ENCODE measurements around the gene ADAMTS4.
A peak's percentile ranks its signal among the peaks of the same experiment; 100 is the strongest.

Gene ADAMTS4

GRCh38 chr1:161180639-161181038 is 18.2 kb downstream of the ADAMTS4 start:
- H3K36me3 Mint-ChIP-seq (ENCODE audit: low read depth) = peaks cover 4% of the 10 kb centered on the region
- TF ChIP-seq CTCF (IDR thresholded peaks at IDR 0.05; ENCODE audit: unreplicated experiment in 3 of 3) = peak in 1 of 3 experiments; percentile 14
- no peaks in the 10 kb centered on the region for H3K9me3 Mint-ChIP-seq
- peaks cover 30% of the 10 kb centered on the region for H3K4me1 Mint-ChIP-seq
- no peak overlapping the region for H3K27ac Mint-ChIP-seq
- H3K4me3 Mint-ChIP-seq = no peak overlapping the region
- H3K27me3 Mint-ChIP-seq (ENCODE audit: low read depth) = no peaks in the 10 kb centered on the region

DNA sequence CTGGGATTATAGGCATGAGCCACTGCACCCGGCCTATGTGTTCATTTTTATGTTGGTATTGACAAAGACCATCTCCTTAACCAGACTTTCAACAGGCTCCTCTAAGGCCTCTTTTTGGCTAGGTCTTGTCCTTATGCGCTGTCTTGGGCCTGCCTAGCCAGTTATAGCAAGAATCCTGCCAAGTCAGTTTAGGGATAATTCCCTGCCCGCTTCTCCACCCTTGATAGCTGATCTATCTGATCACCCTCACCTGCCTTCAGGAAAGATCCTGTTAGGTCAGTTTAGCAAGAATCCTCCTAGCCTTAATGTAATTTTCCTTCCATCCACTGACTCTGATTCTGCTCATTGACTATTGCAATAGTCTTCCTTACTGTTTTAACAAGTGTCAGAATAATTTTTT is 19.2 kb downstream of the ADAMTS4 start:
- Mint-ChIP-seq H3K9me3 (no peaks in the 10 kb centered on the region), H3K4me1 (peaks cover 30% of the 10 kb centered on the region), H3K4me3 (peak overlapping the region; percentile 42 to 78 (median 64)), H3K27ac (no peak overlapping the region), H3K27me3 (ENCODE audit: low read depth) (no peaks in the 10 kb centered on the region), H3K36me3 (ENCODE audit: low read depth) (peaks cover 9% of the 10 kb centered on the region)
- TF ChIP-seq CTCF (IDR thresholded peaks at IDR 0.05; ENCODE audit: unreplicated experiment in 3 of 3) = no peak

DNA sequence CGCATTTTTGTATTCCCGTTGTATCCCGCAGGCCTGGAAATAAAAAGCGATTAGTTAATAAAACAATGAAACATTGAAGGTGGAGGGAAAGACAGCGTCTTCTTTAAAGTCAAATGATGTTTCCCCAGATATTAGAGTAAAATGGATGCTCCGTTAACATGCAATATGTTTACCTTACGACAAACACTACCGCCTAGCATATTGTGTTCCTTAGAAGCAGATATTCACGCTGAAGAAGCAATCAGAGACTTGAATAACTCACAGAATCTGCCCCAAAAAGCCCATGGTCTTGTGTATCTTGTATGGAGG is 21.0 kb downstream of the ADAMTS4 start:
- no peak for TF ChIP-seq CTCF (IDR thresholded peaks at IDR 0.05; ENCODE audit: unreplicated experiment in 3 of 3)
- Mint-ChIP-seq H3K27me3 (ENCODE audit: low read depth) (no peaks in the 10 kb centered on the region), H3K9me3 (no peaks in the 10 kb centered on the region), H3K27ac (peak overlapping the region; percentile 81 to 99 (median 96)), H3K4me1 (peaks cover 40% of the 10 kb centered on the region), H3K4me3 (peak overlapping the region; percentile 98 to 100 (median 100)), H3K36me3 (ENCODE audit: low read depth) (peaks cover 26% of the 10 kb centered on the region)

DNA sequence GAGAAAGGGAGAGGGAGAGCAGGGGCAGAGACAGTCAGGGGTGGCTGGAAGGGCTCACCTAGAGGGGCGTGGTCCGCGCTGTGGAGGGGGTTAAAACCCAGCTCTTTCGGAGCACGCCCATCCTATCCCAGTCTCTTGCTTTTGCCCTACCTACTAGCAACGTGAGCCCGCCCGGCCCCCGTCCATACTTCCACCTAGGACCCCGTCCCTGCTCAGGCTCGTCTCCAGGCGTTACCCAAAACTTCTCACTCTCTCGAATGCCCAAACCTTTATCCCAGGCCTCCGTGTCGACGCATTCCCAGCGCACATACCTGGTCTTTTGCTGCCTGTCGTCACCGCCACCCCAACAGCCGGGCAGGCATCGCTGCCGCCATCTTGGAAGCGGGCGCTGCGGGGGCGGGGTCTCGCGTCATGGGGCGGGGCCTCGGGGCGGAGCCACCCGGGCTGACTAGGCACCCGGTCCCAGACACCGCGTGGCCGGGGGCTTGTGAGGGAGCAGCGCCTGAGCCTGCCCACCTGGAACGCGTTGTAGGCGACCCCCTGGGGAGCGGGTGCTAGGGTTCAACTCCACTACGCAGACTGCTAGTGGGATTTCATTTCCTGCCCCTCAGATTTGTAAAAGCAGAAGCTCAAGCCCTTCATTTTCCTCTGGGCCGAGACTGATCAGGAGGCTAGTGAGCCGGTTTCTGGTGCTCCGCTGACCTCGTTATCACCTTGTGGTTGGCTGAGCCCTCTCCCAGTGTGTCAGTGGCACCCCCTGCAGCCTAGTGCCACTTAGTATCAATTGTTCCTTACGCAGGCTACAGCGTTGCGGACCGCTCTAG is 21.5 kb downstream of the ADAMTS4 start, which contains the start of gene B4GALT3:
TSS of gene B4GALT3 (minus strand) at position 396 of the 824 bp plus-strand sequence. CDS start 1,447 bp downstream, outside the sequence.
- no peaks in the 10 kb centered on the region for H3K9me3 Mint-ChIP-seq
- H3K27me3 Mint-ChIP-seq (ENCODE audit: low read depth) = no peaks in the 10 kb centered on the region
- peaks cover 44% of the 10 kb centered on the region for H3K4me1 Mint-ChIP-seq
- TF ChIP-seq CTCF (IDR thresholded peaks at IDR 0.05; ENCODE audit: unreplicated experiment in 3 of 3) = no peak
- H3K4me3 Mint-ChIP-seq = peak within 1 kb of the TSS; percentile 98 to 100 (median 100)
- peak within 1 kb of the TSS; percentile 81 to 99 (median 96) for H3K27ac Mint-ChIP-seq
- peaks cover 31% of the 10 kb centered on the region for H3K36me3 Mint-ChIP-seq (ENCODE audit: low read depth)

GRCh38 chr1:161176468-161177111 is 22.3 kb downstream of the ADAMTS4 start:
- H3K4me3 Mint-ChIP-seq = peak overlapping the region; percentile 98 to 100 (median 100)
- no peaks in the 10 kb centered on the region for H3K9me3 Mint-ChIP-seq
- TF ChIP-seq CTCF (IDR thresholded peaks at IDR 0.05; ENCODE audit: unreplicated experiment in 3 of 3) = no peak
- H3K27me3 Mint-ChIP-seq (ENCODE audit: low read depth) = no peaks in the 10 kb centered on the region
- peaks cover 37% of the 10 kb centered on the region for H3K36me3 Mint-ChIP-seq (ENCODE audit: low read depth)
- H3K4me1 Mint-ChIP-seq = peaks cover 44% of the 10 kb centered on the region
- H3K27ac Mint-ChIP-seq = peak overlapping the region; percentile 81 to 99 (median 96)
